AG04450 (cell line): ENCODE measurements around the gene GNL3. TPM values are rescaled to one million over a fixed set of nuclear protein-coding genes. Genes with fewer than 3 reads are reported as not detected.

Experiments used
- CTCF ChIA-PET: fragments of 300-600, 350-600 bp; formaldehyde crosslinking; extraction: SDS; loops from one replicate; lab custom pipeline; 2022; ENCODE audit warnings: antibody characterized with exemption, inconsistent platforms; lab: Charles Lee
- POLR2A ChIA-PET: fragments of 350-600 bp; formaldehyde crosslinking; extraction: SDS; loops from one replicate; lab custom pipeline; 2021; ENCODE audit warnings: antibody characterized with exemption, inconsistent platforms; lab: Yijun Ruan, JAX
- DNase-seq: peaks from one replicate; pipeline ENCODE4 v3.0.0-alpha.2; 2011; ENCODE audit warnings: low read depth, low spot score
- H3K27ac ChIP-seq: one replicate; pipeline ENCODE4 v1.5.1; 2012; ENCODE audit warnings: low read depth, low read length, control low read depth
- H3K27me3 ChIP-seq: one replicate; pipeline ENCODE4 v1.6.0; 2012; ENCODE audit warnings: low read length; ENCODE audit not compliant: control insufficient read depth, insufficient read depth
- H3K4me3 ChIP-seq: 2 replicates; pipeline ENCODE4 v1.5.1; 2011; ENCODE audit warnings: mild to moderate bottlenecking, low read depth, low read length, control low read depth
- H3K9me3 ChIP-seq: 2 replicates; pipeline ENCODE4 v1.5.1; 2012; ENCODE audit warnings: low read length; ENCODE audit not compliant: control insufficient read depth, insufficient read depth
- CTCF ChIP-seq: IDR thresholded peaks from 2 replicates; pipeline ENCODE4 v1.5.1; 2011; ENCODE audit warnings: low read depth, low read length, control low read depth, inconsistent platforms
- polyA plus RNA-seq: library from polyadenylated mRNA; depleted of rRNA; stranded (reverse); fragments of >200 nt; gene quantifications from 2 replicates; pipeline ENCODE4 v1.2.3, GENCODE V29; 2011

Gene GNL3
- polyA plus RNA-seq, 1 experiment: 81.7 TPM

DNA sequence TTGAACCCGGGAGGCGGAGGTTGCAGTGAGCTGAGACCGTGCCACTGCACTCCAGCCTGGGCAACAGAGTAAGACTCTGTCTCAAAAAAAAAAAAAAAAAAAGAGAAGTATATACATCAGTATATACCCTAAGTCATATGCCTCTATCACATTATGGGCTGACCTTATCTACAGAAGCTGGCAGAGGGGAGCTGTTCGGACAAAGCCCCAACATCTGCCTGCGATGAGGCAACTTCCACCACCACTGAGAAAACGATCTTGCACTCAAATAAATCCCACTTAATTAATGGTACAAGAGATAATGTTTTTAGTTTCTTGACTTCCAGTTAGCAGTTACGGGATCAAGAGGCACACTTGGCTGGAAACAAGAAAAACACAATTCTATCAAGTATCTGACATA lies 17.5 kb downstream of the GNL3 start:
- TF ChIP-seq CTCF: no peak
- CTCF ChIA-PET: no interaction called here
- H3K4me3 ChIP-seq: no peak overlapping the region
- DNase-seq: no peak
- POLR2A ChIA-PET: no interaction called here
- no peaks in the 10 kb centered on the region for H3K27me3 ChIP-seq
- no peak overlapping the region for H3K27ac ChIP-seq
- H3K9me3 ChIP-seq: no peaks in the 10 kb centered on the region

GRCh38 chr3:52704611-52705437 lies 19.0 kb downstream of the GNL3 start:
- CTCF ChIA-PET: no interaction called here
- H3K27me3 ChIP-seq: no peaks in the 10 kb centered on the region
- no peaks in the 10 kb centered on the region for H3K9me3 ChIP-seq
- H3K27ac ChIP-seq: peak overlapping the region; percentile 77
- no peak for TF ChIP-seq CTCF
- peak overlapping the region; percentile 98 for H3K4me3 ChIP-seq
- no peak for DNase-seq
- POLR2A ChIA-PET: interaction anchor here (0.6 to 1.3 kb wide), 7 partner anchors 16 to 169 kb away, joined by 3 to 4 read pairs (median 4); partner anchors contain the start of genes GNL3, NEK4, PBRM1 and UQCC5

- Histone ChIP-seq H3K4me3 (peak overlapping the region; percentile 98), H3K27ac (peak overlapping the region; percentile 77), H3K9me3 (no peaks in the 10 kb centered on the region), H3K27me3 (no peaks in the 10 kb centered on the region)
- CTCF ChIA-PET: no interaction called here
- POLR2A ChIA-PET: interaction anchor here (0.6 to 1.3 kb wide), 7 partner anchors 16 to 341 kb away, joined by 3 to 4 read pairs (median 4); partner anchors contain the start of genes GNL3, NEK4, PBRM1 and SFMBT1
- TF ChIP-seq CTCF: no peak
- no peak for DNase-seq
Measured at GRCh38 chr3:52705438-52705687, 19.5 kb downstream of the GNL3 start.

- Histone ChIP-seq H3K4me3 (peak within 1 kb of the TSS; percentile 98), H3K27me3 (no peaks in the 10 kb centered on the region), H3K9me3 (no peaks in the 10 kb centered on the region), H3K27ac (peak within 1 kb of the TSS; percentile 77)
- ChIA-PET POLR2A (interaction anchor here (0.5 to 1.3 kb wide), 9 partner anchors 17 to 340 kb away, joined by 3 to 4 read pairs (median 3); partner anchors contain the start of genes GNL3, NEK4, PBRM1 and SFMBT1), CTCF (no interaction called here)
- peak; percentile 41 for DNase-seq
- TF ChIP-seq CTCF: no peak
Measured at GRCh38 chr3:52705688-52706686, 20.2 kb downstream of the GNL3 start, which contains the start of the genes GLT8D1 and SPCS1. TSS of gene GLT8D1 (minus strand) at chr3:52705791. CDS start at chr3:52700460, 5,331 bp downstream. TSS of gene SPCS1 (plus strand) at chr3:52706106. CDS start at chr3:52706247, 141 bp downstream.
